BLaER1 (cell line): ENCODE results near the gene CFAP54.

Experiments used
- H3K27ac ChIP-seq: shearing (Covaris generic); formaldehyde crosslinking; 2 replicates; pipeline ENCODE4 v1.8.1; 2022
- H3K27me3 ChIP-seq: shearing (Covaris generic); formaldehyde crosslinking; 2 replicates; pipeline ENCODE4 v1.8.1; 2022
- H3K36me3 ChIP-seq: shearing (Covaris generic); formaldehyde crosslinking; 2 replicates; pipeline ENCODE4 v1.8.1; 2022
- H3K4me1 ChIP-seq: shearing (Covaris generic); formaldehyde crosslinking; 2 replicates; pipeline ENCODE4 v1.8.1; 2022
- H3K4me2 ChIP-seq: shearing (Covaris generic); formaldehyde crosslinking; 2 replicates; pipeline ENCODE4 v1.8.1; 2022
- H3K4me3 ChIP-seq: shearing (Covaris generic); formaldehyde crosslinking; 2 replicates; pipeline ENCODE4 v1.8.1; 2022
- H3K9ac ChIP-seq: shearing (Covaris generic); formaldehyde crosslinking; 2 replicates; pipeline ENCODE4 v1.8.1; 2022
- H3K9me3 ChIP-seq: shearing (Covaris generic); formaldehyde crosslinking; 2 replicates; pipeline ENCODE4 v1.8.1; 2022
- H4K20me1 ChIP-seq: shearing (Covaris generic); formaldehyde crosslinking; 2 replicates; pipeline ENCODE4 v1.8.1; 2022
- Cebpa-rat ChIP-seq: shearing (Covaris generic); IDR thresholded peaks from 2 replicates; pipeline ENCODE4 v1.8.1; 2022

Gene CFAP54

GRCh38 chr12:96828169-96828789 is 338.9 kb downstream of the CFAP54 start:
- Histone ChIP-seq H3K9me3 (no peaks in the 10 kb centered on the region), H3K4me2 (no peak overlapping the region), H3K9ac (no peak overlapping the region), H3K27me3 (no peaks in the 10 kb centered on the region), H3K4me1 (0 out of 2 replicates have a peak, but pooled peaks cover 6% of the 10 kb centered on the region), H4K20me1 (no peaks in the 10 kb centered on the region), H3K36me3 (no peaks in the 10 kb centered on the region), H3K4me3 (no peak overlapping the region), H3K27ac (no peak overlapping the region)
- TF ChIP-seq Cebpa-rat, result no peak

- H3K27me3 ChIP-seq, result no peaks in the 10 kb centered on the region
- 0 out of 2 replicates have a peak, but pooled peaks cover 6% of the 10 kb centered on the region for H3K4me1 ChIP-seq
- TF ChIP-seq Cebpa-rat, result no peak
- peaks cover 5% of the 10 kb centered on the region; the same call in 1 of the 2 replicates for H3K9me3 ChIP-seq
- H3K4me2 ChIP-seq, result no peak overlapping the region
- no peak overlapping the region for H3K4me3 ChIP-seq
- no peak overlapping the region for H3K9ac ChIP-seq
- H3K36me3 ChIP-seq, result no peaks in the 10 kb centered on the region
- no peaks in the 10 kb centered on the region for H4K20me1 ChIP-seq
- H3K27ac ChIP-seq, result no peak overlapping the region
Measured at GRCh38 chr12:96829354-96829753, 340.0 kb downstream of the CFAP54 start.

DNA sequence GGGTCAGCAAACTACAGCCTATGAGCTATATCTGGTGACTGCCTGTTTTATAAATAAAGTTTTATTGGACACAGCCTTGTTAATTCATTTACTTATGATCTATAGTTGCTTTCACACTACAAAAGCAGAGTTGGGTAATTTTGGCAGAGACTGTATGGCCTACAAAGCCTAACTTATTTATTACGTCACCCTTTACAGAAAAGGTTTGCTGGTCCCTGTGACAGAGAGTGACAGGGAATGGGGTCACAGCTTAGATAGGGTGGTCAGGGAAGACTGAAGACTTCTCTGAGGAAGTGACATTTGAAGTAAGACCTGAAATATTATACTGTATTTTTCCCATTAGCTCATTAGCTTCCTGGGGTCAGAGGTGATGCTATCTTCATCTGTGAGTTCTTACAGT is 342.0 kb downstream of the CFAP54 start:
- no peaks in the 10 kb centered on the region for H3K36me3 ChIP-seq
- H3K9me3 ChIP-seq, result peaks cover 6% of the 10 kb centered on the region
- H3K9ac ChIP-seq, result no peak overlapping the region
- 0 out of 2 replicates have a peak, but pooled peaks cover 6% of the 10 kb centered on the region for H3K4me1 ChIP-seq
- no peaks in the 10 kb centered on the region for H4K20me1 ChIP-seq
- no peak overlapping the region for H3K4me3 ChIP-seq
- TF ChIP-seq Cebpa-rat, result no peak
- H3K27me3 ChIP-seq, result no peaks in the 10 kb centered on the region
- H3K4me2 ChIP-seq, result 0 out of 2 replicates have a peak overlapping the region, but pooled peaks have one; percentile 14
- no peak overlapping the region for H3K27ac ChIP-seq

GRCh38 chr12:96846293-96846692 is 356.9 kb downstream of the CFAP54 start:
- Histone ChIP-seq H3K9ac (no peak overlapping the region), H3K9me3 (no peaks in the 10 kb centered on the region), H4K20me1 (no peaks in the 10 kb centered on the region), H3K27me3 (no peaks in the 10 kb centered on the region), H3K27ac (no peak overlapping the region), H3K4me1 (peaks cover 15% of the 10 kb centered on the region), H3K4me3 (no peak overlapping the region), H3K36me3 (no peaks in the 10 kb centered on the region), H3K4me2 (peak overlapping the region; percentile 12)
- no peak for TF ChIP-seq Cebpa-rat

- H4K20me1 ChIP-seq, result no peaks in the 10 kb centered on the region
- TF ChIP-seq Cebpa-rat, result no peak
- no peak overlapping the region for H3K4me2 ChIP-seq
- H3K9ac ChIP-seq, result no peak overlapping the region
- H3K27me3 ChIP-seq, result no peaks in the 10 kb centered on the region
- H3K4me1 ChIP-seq, result peaks cover 11% of the 10 kb centered on the region
- no peaks in the 10 kb centered on the region for H3K36me3 ChIP-seq
- H3K27ac ChIP-seq, result no peak overlapping the region
- H3K9me3 ChIP-seq, result peaks cover 3% of the 10 kb centered on the region; the same call in 1 of the 2 replicates
- H3K4me3 ChIP-seq, result no peak overlapping the region
Measured at GRCh38 chr12:96850676-96851075, 361.3 kb downstream of the CFAP54 start.

DNA sequence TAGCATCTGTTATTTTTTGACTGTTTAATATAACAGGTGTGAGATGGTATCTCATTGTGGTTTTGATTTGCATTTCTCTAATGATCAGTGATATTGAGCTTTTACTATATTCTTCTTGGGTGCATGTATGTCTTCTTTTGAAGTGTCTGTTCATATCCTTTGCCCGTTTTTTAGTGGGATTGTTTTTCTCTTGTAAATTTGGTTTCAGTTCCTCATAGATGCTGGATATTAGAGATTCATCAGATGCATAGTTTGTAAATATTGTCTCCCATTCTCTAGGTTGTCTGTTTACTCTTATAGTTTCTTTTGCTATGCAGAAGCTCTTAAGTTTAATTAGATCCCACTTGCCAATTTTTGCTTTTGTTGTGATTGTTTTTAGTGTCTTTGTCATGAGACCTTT is 368.8 kb downstream of the CFAP54 start:
- H3K27me3 ChIP-seq, result no peaks in the 10 kb centered on the region
- H3K4me2 ChIP-seq, result no peak overlapping the region
- H3K36me3 ChIP-seq, result no peaks in the 10 kb centered on the region
- H3K27ac ChIP-seq, result no peak overlapping the region
- TF ChIP-seq Cebpa-rat, result no peak
- no peak overlapping the region for H3K4me3 ChIP-seq
- no peaks in the 10 kb centered on the region for H3K4me1 ChIP-seq
- H3K9ac ChIP-seq, result no peak overlapping the region
- peaks cover 22% of the 10 kb centered on the region for H3K9me3 ChIP-seq
- no peaks in the 10 kb centered on the region for H4K20me1 ChIP-seq

DNA sequence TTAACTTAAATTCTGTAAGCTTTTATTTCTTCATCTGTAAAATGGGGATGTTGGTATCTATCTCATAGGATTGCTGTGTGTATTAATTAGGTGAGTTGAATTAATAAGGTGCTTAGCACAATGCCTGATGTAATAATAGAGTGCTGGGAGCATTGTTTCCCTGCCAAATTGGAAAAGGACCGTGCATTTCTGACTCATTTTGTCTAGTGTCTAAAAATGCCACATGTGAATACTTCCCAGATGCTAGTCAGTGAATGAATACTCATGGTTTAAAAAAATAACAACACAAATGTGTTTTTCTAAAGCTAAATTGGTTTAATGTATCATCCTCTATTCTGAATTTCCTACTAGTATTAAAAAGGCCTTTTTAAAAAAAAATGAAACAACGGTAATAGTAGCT is 372.3 kb downstream of the CFAP54 start:
- TF ChIP-seq Cebpa-rat, result no peak
- H3K4me1 ChIP-seq, result no peaks in the 10 kb centered on the region
- H3K9ac ChIP-seq, result no peak overlapping the region
- no peaks in the 10 kb centered on the region for H3K36me3 ChIP-seq
- H3K4me3 ChIP-seq, result no peak overlapping the region
- H4K20me1 ChIP-seq, result no peaks in the 10 kb centered on the region
- H3K27ac ChIP-seq, result no peak overlapping the region
- H3K9me3 ChIP-seq, result peaks cover 14% of the 10 kb centered on the region
- no peaks in the 10 kb centered on the region for H3K27me3 ChIP-seq
- H3K4me2 ChIP-seq, result no peak overlapping the region

GRCh38 chr12:96862326-96862725 is 372.9 kb downstream of the CFAP54 start:
- Histone ChIP-seq H3K9ac (no peak overlapping the region), H3K9me3 (peaks cover 8% of the 10 kb centered on the region), H3K27me3 (no peaks in the 10 kb centered on the region), H3K36me3 (no peaks in the 10 kb centered on the region), H4K20me1 (no peaks in the 10 kb centered on the region), H3K4me1 (no peaks in the 10 kb centered on the region), H3K4me3 (no peak overlapping the region), H3K27ac (no peak overlapping the region), H3K4me2 (no peak overlapping the region)
- no peak for TF ChIP-seq Cebpa-rat

- H3K9me3 ChIP-seq, result no peaks in the 10 kb centered on the region
- H4K20me1 ChIP-seq, result no peaks in the 10 kb centered on the region
- H3K27me3 ChIP-seq, result no peaks in the 10 kb centered on the region
- H3K36me3 ChIP-seq, result no peaks in the 10 kb centered on the region
- TF ChIP-seq Cebpa-rat, result no peak
- no peak overlapping the region for H3K27ac ChIP-seq
- H3K4me1 ChIP-seq, result no peaks in the 10 kb centered on the region
- H3K4me3 ChIP-seq, result no peak overlapping the region
- H3K4me2 ChIP-seq, result no peak overlapping the region
- H3K9ac ChIP-seq, result no peak overlapping the region
Measured at GRCh38 chr12:96864335-96864734, 375.0 kb downstream of the CFAP54 start.

GRCh38 chr12:96866801-96867590 is 377.6 kb downstream of the CFAP54 start:
- no peaks in the 10 kb centered on the region for H3K4me1 ChIP-seq
- no peak overlapping the region for H3K9ac ChIP-seq
- no peak overlapping the region for H3K27ac ChIP-seq
- no peak overlapping the region for H3K4me2 ChIP-seq
- H4K20me1 ChIP-seq, result no peaks in the 10 kb centered on the region
- H3K4me3 ChIP-seq, result no peak overlapping the region
- no peaks in the 10 kb centered on the region for H3K9me3 ChIP-seq
- H3K36me3 ChIP-seq, result no peaks in the 10 kb centered on the region
- TF ChIP-seq Cebpa-rat, result no peak
- H3K27me3 ChIP-seq, result no peaks in the 10 kb centered on the region
